GM10248 (cell line): ENCODE results near the gene SUN5.

Source experiments
- CTCF ChIA-PET: fragments of 300-600 bp; sonication (Branson Sonifier 250); formaldehyde crosslinking; extraction: SDS; loops from one replicate; lab custom pipeline; 2021; ENCODE audit warnings: antibody characterized with exemption; lab: Yijun Ruan, JAX
- POLR2A ChIA-PET: fragments of 350-650 bp; sonication (Branson Sonifier 250); formaldehyde crosslinking; extraction: SDS; loops from one replicate; lab custom pipeline; 2020; ENCODE audit warnings: antibody characterized with exemption; lab: Yijun Ruan, JAX
- DNase-seq: peaks from one replicate; pipeline ENCODE4 v3.0.0; 2012; ENCODE audit errors: extremely low spot score
- CTCF ChIP-seq: IDR thresholded peaks from 2 replicates; pipeline ENCODE4 v1.5.1; 2012; ENCODE audit warnings: mild to moderate bottlenecking, low read depth; ENCODE audit errors: extremely low read depth, missing control alignments, control extremely low read depth

Gene SUN5

GRCh38 chr20:33015114-33015484, 10.9 kb upstream of the SUN5 start:
- no peak for TF ChIP-seq CTCF
- ChIA-PET CTCF (no interaction called here), POLR2A (no interaction called here)
- no peak for DNase-seq

GRCh38 chr20:33014336-33015113, 10.3 kb upstream of the SUN5 start:
- CTCF ChIA-PET = interaction anchor here (1.0 kb wide), 1 partner anchor 15 kb away, joined by 3 read pairs; no protein-coding TSS in a partner anchor
- TF ChIP-seq CTCF = no peak
- POLR2A ChIA-PET = no interaction called here
- no peak for DNase-seq

- CTCF ChIA-PET = interaction anchor here (1.0 kb wide), 1 partner anchor 16 kb away, joined by 3 read pairs; no protein-coding TSS in a partner anchor
- no peak for TF ChIP-seq CTCF
- no peak for DNase-seq
Measured at GRCh38 chr20:33013701-33014326, 9.6 kb upstream of the SUN5 start.

DNA sequence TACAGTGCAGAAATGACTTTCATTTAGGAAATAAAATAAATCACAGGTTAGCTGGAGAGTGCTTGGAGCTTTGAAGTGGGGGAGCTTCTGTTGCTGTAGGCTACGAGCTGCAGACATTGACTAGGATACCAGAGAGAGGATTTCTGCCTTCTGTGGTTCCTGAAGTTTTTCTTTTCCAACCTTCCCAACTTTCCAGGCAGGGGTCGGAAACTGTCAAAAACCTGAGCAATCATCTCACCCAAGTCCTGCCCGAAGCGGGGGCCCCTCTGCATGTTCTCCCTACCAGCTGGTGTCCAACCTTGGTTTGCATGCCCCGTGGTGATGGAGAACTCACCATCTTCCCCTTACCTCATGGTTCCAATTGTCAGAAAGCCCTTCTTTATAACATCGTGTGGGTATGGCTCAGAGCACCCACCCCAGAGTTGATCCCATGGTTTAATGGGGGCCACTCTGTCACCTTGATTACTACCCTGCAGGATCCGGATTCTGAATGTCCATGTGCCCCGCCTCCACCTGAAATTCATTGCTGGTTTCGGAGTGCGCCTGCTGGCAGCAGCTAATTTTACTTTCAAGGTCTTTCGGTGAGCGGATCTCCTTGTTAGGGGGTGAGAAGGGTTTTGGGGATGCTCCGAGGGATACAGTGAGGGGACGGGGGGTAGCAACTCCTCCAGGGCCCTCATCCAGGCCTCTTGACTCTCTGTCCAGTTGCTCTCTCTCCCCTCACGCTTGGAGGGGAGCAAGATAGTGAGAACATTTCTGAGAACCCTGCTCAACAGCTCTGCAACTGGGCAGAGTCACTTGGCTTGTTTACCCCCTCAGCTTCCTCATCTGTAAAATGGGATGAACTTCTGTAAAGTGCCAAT, 8.3 kb upstream of the SUN5 start:
- no peak for TF ChIP-seq CTCF
- ChIA-PET CTCF (no interaction called here), POLR2A (no interaction called here)
- DNase-seq = no peak

More at GRCh38 chr20:33013701-33014326, 9.6 kb upstream of the SUN5 start:
- POLR2A ChIA-PET = no interaction called here

- ChIA-PET POLR2A (no interaction called here), CTCF (no interaction called here)
- no peak for TF ChIP-seq CTCF
Measured at GRCh38 chr20:33010674-33011449, 6.6 kb upstream of the SUN5 start.

More at GRCh38 chr20:33010674-33011449, 6.6 kb upstream of the SUN5 start:
- no peak for DNase-seq
